ENCODE data around the gene ARPC4. TPM values are rescaled to one million over a fixed set of nuclear protein-coding genes. Genes with fewer than 3 reads are reported as not detected.

Gene ARPC4
- total and polyA plus RNA-seq, 2 of the 13 experiments (the other 11 are each of a cell fraction or from before 2014, with no cell fraction given): 30.1 to 83.6 TPM

GRCh38 chr3:9769426-9770275 is 23.2 kb upstream of the ARPC4 start, which contains the start of gene CAMK1 (continued):
- TF ChIP-seq ZNF878 (CRISPR knock-in tag; IDR thresholded peaks at IDR 0.05) (no peak), MED13 (CRISPR knock-in tag; IDR thresholded peaks at IDR 0.05) (no peak), ZNF740 (CRISPR knock-in tag; IDR thresholded peaks at IDR 0.05) (peak; percentile 78; the same call in 1 of the 2 replicates), ELF3 (CRISPR knock-in tag; IDR thresholded peaks at IDR 0.05) (peak; percentile 28; the same call in 1 of the 2 replicates), ZNF331 (CRISPR knock-in tag; IDR thresholded peaks at IDR 0.05) (peak; percentile 99), ZNF687 (CRISPR knock-in tag; IDR thresholded peaks at IDR 0.05) (peak; percentile 80), KAT7 (CRISPR knock-in tag; IDR thresholded peaks at IDR 0.05; ENCODE audit: borderline replicate concordance) (peak; percentile 29; the same call in 1 of the 2 replicates), FOXJ3 (CRISPR knock-in tag; IDR thresholded peaks at IDR 0.05; ENCODE audit: borderline replicate concordance) (no peak), ZBTB21 (CRISPR knock-in tag; IDR thresholded peaks at IDR 0.05) (no peak), POLR2AphosphoS5 (IDR thresholded peaks at IDR 0.05; ENCODE audit: low read depth, low read length) (peak; percentile 60), ZNF790 (CRISPR knock-in tag; IDR thresholded peaks at IDR 0.05; ENCODE audit: borderline replicate concordance) (no peak; the same call in 1 of the 2 replicates), KDM4B (CRISPR knock-in tag; IDR thresholded peaks at IDR 0.05) (no peak), ZNF703 (CRISPR knock-in tag; IDR thresholded peaks at IDR 0.05; ENCODE audit: borderline replicate concordance) (peak; percentile 56; the same call in 1 of the 2 replicates), ZNF792 (CRISPR knock-in tag; IDR thresholded peaks at IDR 0.05) (no peak), ZBTB10 (CRISPR knock-in tag; IDR thresholded peaks at IDR 0.05; ENCODE audit: borderline replicate concordance) (no peak), KDM2A (CRISPR knock-in tag; IDR thresholded peaks at IDR 0.05; ENCODE audit: borderline replicate concordance, low read depth) (peak; percentile 60; the same call in 1 of the 2 replicates), IKZF4 (CRISPR knock-in tag; IDR thresholded peaks at IDR 0.05; ENCODE audit: borderline replicate concordance, low read depth, not compliant biosample characterization) (no peak), ZIK1 (CRISPR knock-in tag; IDR thresholded peaks at IDR 0.05; ENCODE audit: borderline replicate concordance, low read depth) (peak; percentile 76; the same call in 1 of the 2 replicates), ZNF678 (CRISPR knock-in tag; IDR thresholded peaks at IDR 0.05) (0 out of 2 replicates have a peak, but pooled peaks have one; percentile 34), NONO (IDR thresholded peaks at IDR 0.05) (no peak), NONO (CRISPR knock-in tag; conservative IDR thresholded peaks at IDR 0.05) (peak; percentile 49; the same call in 1 of the 2 replicates), GTF3A (CRISPR knock-in tag; conservative IDR thresholded peaks at IDR 0.05) (peak; percentile 92), ZNF556 (CRISPR knock-in tag; IDR thresholded peaks at IDR 0.05; ENCODE audit: borderline replicate concordance) (peak; percentile 64; the same call in 1 of the 2 replicates)

Measured in HepG2 (cell line).